ENCODE measurements around the gene PCSK5.

The PCSK5 gene

DNA sequence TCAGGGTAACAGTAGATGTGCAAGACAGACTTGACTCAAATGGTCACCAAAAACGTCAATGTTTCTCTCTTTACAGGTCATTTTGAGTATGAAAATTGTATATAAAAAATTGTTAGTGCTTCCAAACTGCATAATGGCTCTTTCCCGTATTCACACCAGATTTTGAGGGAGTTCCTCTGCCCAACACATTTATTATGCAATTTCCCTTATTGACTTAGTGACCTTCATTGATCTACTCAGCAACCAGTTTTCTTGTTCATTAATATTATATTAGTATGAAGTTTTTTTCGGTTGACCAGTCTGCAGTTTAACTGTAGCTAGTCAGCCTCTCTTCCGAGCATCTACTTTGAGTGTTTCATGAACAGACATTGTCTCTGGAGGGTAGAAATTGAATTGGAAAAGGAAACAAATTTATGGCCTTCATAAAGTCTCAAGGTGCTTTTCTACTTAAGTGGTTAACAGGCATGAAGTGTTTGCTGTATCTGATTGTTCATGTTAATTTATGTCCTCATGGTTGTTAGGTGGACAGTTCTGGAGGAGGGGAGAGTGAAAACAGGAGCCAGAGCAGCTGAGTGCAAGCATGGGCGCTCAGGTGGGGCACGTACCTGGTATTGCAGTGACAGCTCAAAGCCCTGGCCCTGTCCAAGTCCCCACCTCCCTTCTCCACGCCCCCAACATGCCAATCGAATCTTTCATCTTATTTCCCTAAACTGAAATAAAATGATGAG, 263.6 kb downstream of the PCSK5 start:
- DNase-seq: no peak

DNA sequence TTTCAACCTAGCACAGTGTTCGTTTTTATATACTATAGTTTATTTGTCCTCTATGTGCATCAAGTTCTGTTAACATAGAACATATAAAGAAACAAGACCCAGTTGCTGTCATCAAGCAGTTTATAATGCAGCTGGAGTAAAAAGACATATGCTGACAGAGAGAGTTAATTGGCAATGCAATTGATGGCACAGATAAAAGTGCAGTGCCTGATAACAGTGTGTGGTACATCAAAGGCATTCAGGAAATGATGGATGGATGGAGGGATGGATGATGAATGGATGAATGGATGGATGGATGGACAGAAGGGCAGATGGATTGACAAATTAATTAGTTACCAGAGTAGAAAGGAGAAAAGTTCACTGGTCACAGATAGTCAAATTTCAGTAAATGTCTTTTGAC, 264.9 kb downstream of the PCSK5 start:
- no peak for DNase-seq

DNA sequence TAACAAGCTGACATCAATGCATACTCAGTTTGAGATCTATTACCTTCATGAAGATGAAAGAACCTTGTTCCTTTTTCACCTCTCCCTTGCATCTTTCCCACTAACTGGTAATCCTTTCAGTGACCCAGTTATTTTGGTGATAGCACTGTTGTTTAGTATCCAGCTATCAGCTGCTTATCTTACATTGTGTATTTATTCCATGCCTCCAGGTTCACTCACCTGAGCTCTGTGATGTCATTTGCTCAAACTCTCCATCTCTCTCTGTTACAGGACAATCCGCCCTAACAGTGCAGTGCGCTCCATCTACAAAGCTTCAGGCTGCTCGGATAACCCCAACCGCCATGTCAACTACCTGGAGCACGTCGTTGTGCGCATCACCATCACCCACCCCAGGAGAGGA, 268.2 kb downstream of the PCSK5 start:
- no peak for DNase-seq

DNA sequence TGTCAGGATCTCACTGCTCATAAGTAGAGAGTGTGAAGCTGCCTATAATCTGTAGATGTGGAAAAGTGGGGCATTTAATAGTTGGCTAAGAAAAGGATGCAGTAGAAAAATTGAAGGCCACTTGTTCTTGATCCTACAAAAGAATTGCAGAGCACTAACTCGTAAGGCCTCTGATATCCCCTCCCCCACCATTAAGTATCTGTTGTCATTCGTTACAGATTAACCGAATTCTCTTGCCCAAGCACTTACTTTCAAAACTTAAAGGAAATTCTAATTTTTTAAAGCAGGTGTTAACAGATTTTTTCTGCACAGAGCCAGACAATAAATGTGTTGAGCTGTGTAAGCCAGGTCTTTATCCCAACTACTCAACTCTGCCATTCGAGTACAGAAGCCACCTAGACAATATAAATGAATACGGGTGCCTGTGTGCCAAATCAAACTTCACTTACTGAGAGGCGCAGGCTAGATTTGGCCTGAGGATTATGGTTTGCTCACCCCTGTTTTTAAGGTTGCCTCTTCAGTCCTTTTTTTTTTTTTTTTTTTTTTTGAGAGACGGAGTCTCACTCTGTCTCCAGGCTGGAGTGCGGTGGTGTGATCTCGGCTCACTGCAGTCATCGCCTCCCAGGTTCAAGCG, 268.9 kb downstream of the PCSK5 start:
- DNase-seq: no peak

DNA sequence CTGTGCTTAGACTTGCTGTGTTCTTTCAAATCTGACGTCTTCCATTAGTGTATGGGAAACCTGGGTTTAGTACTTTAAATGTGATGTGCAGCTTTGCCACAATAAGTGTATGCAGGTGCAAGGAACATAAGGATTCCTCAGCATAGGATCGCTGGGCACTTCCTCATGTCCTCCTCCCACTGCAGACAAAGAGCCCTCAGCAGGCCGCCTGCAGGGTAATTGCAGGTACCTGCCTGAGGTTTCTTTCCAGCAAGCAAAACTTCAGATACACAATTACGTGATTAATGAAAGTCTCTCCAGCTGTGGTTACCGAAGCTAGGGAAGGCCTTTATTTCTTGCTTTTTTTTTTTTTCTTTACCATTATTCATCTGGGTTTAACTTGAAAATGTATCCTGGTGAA, 270.6 kb downstream of the PCSK5 start:
- no peak for DNase-seq

DNA sequence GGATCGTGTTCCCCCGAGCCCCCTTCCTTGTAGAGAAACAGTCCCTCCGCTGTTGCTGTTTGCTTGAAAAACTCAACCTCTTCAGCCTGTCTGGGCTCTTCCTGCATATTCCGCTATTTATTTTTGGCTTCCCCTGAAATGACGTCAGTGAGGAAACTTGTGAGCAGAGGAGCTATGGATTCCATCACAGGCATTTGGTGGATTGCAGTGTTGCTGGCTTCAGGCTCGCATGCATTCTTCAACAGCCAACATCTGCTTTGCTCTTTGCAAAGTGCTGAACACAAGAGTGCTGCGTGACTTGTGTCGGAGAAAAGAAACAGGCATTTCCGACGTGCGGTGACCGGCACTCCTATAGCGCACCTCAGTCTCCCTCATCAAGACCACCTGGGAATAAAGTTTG, 271.1 kb downstream of the PCSK5 start:
- DNase-seq: peak; percentile 17

DNA sequence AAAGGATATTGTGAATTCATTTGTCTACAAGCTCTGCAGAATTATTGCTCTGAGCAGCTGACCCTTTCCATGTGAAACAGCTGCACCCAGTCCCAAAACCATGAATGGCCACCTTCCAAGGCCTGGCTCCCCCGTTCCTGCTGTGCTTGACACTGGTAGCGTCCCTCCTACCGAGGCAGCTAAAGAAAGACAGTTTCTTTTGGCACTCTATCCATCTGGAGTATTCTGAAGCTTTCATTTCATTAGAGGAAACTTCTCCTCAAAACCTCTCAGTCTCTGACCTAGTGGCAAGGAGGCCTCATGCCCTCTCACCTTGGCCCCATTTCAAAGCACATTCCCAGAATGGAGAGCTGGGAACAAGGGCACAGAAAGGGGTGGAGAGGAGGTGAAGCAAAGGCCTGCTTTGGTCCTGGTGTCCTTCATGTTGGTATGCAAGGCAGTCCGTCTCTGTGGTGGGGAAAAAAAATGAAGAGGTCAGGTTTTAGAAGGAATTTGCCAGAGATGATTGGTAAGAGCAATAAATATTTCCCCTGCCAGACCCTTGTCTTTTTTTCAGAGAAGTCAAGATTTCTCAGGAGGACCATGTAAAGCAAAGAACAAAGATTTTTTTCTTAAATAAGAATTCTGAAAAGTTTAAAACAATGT, 271.7 kb downstream of the PCSK5 start:
- DNase-seq: no peak

DNA sequence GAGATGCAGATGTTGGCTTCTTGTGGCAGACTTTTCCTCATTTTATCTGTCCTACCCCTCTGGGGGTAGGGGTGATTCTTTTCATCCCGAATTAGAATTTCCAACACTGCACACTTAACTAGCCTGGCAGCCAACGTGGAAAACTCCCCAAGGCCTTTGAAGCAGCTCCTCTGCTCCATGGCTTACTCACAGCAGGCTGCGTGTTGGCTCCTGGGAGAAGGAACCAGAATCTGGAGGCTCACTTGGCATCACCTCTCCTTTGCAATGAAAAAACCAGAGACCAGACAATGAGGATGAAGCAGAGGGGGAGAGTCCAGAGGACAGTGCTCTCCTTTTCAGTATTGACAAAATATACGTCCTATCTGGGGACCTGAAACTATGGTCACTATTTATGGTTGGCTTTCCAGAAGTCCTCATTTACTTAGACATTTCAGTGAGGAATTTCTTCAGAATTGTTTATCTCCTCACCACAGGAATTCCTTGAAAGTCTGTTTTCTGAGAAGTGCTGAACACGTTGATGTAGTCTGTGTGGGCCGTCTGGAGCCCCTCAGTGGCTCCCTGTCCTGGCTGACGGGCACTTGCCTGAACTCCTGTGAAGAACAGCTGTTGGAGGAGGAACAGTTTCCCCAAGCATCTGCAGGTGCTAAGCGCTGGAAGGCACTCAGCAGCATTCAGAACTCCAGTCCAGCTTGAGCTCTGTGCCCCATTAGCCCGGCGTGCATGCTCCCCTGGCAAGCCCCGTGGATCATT, 272.5 kb downstream of the PCSK5 start:
- no peak for DNase-seq

DNA sequence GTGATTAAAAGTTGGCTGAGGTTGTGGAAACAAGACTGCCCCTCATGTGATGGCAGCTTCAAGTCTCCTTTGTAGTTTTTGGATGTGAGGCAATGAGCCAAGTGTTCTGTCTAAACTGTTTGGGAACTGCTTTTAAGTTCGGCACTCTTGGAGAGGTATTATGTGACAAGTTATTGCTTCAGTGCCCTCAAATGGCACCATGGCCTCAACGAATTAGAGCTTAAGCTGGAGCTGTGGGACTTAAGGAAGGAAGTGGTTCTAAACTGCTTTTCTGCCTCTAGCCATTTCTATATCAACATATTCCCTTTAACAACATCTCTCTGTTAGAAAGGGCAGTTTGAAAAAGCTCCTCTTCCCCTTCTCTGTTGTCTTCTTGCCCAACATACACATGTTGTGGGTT, 276.1 kb downstream of the PCSK5 start:
- DNase-seq: no peak

DNA sequence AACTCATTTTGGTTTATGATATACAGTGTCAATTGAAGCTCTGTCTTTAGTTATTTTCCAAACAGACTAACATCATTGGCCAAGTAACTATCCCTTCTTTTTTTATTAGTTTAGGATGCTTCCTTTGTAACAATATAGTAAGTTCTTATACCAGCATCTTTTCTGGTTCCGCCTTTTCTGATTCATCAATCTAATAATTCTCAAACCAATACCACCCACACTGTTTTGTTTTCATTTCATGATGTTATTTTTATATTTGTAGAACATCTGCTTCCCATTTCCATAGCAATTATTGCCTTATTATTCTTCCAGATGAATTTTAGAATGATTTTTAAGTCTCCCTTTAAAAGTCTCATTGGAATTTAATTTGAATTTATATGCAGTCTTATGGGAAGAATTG, 285.7 kb downstream of the PCSK5 start:
- no peak for DNase-seq

DNA sequence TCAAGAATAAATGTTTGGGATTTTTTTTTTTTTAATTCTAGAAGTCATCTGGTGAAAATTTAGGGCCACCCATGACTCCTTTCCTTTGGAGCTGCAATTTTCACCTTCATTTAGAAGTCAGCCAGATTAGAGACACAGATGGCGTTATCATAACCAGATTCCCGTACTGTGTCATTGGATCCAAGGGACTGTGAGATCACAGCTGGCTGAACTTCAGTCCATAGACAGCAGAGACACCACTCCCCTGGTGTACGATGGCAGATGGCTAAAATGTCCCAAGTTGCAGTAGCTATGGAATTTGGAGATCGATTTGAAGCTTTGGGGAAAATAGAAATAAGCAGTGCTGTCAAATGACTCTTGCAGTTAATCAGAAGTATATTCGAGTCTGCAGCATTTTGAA, 287.5 kb downstream of the PCSK5 start:
- DNase-seq: no peak

DNA sequence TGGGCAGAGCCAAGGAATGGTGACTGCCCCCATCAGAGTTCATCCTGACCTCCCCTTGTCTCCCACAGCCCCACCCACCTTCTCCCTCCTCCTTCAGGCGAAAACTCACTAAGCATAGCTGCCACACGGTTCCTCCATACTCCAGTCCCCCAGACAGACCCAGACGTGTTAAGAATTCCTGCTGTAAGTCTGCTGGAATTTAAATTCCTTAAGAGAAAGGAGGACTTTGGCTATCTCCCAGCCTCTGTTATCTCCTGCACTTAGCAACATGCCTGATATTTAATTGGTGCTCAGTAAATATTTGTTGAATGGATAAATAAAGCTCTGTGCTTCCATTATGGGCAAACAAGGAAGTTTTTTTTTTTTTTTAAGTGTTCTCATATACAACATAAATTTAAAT, 290.1 kb downstream of the PCSK5 start:
- peak; percentile 25 for DNase-seq

DNA sequence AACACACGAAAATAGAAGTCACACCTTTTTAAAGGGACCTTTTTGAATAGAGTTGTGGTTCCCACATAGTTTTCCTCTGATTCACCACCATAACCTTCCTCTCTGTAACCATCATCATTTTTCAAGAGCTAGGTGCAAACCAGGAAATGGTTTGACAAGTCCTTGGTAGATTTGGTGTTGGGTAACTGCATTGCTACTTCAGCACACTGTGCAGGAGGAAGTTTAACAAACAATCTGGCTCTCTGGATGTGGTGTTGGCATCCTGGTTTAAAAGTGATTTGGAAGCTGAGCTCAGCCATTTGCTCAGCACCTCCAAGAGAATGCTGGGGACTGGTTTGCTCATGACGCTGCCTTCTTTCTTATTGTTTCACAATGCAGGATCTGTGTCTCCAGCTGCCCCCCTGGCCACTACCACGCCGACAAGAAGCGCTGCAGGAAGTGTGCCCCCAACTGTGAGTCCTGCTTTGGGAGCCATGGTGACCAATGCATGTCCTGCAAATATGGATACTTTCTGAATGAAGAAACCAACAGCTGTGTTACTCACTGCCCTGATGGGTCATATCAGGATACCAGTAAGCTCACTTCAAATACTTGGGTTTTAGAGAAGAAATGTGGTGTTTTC, 290.7 kb downstream of the PCSK5 start:
- peak; percentile 4 for DNase-seq

DNA sequence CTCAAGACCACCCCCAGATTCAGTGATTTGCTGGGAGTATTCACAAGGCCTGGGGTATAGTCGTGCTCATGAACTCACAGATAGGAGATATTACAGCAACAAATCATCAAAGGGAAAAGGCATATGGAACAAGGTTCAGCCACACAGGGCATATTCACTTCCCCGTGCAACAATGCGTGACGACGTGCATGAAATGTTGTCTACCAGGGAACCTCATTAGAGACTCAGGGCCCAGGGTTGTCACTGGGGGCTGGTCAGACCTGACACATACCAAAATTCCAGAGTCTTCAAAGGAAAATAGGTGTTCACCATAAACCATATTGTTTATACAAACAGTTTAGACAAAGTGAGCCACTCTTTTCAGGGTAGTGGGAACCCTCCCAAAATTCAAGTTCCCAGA, 291.3 kb downstream of the PCSK5 start:
- no peak for DNase-seq

DNA sequence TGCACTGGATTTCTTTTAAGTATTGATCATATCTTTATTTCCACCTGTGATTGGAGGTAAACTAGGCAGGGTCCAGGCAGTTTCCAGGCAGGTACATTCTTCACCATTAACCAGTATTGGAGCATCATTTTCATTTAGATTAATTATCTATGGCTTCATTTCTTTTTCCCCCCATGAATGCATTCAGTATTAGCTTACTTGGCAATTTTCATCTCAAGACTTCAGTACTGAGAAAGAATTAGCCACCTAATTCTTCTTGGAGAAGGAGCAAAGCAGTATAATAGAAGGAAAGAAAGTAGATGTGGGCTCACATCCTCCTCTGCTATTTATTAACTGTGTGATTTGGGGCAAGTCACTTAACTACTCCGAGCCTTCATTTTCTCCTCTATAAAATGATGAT, 295.0 kb downstream of the PCSK5 start:
- no peak for DNase-seq

DNA sequence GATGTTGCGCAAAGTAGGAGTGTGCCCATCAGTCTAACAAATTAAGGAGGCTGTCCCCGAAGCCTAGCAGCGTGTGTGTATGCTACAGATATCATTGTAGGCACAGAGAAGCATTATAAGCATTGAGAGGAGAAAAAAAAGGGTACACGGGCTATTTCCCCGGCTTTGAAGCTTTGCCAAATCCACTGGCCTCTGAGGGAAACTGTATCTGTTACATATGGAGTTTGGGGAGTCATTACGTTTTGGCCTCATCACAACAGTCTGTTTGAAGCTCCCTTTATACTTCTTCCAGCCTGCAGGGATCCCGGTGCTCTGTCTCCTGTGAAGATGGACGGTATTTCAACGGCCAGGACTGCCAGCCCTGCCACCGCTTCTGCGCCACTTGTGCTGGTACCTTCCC, 297.8 kb downstream of the PCSK5 start:
- DNase-seq: no peak

DNA sequence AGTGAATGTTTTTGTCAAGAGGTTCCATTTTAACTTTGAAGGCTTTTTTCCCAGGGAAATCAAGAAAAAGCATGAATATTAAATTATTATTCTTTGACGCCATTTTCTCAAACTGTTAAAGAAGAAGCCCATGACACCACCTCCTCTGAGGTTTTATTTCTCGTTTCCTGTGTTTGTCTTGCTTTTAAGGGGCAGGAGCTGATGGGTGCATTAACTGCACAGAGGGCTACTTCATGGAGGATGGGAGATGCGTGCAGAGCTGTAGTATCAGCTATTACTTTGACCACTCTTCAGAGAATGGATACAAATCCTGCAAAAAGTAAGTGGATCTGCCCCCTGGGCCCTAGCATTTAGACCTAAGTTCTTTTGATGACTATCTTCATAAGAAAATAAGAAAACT, 298.4 kb downstream of the PCSK5 start:
- DNase-seq: no peak

DNA sequence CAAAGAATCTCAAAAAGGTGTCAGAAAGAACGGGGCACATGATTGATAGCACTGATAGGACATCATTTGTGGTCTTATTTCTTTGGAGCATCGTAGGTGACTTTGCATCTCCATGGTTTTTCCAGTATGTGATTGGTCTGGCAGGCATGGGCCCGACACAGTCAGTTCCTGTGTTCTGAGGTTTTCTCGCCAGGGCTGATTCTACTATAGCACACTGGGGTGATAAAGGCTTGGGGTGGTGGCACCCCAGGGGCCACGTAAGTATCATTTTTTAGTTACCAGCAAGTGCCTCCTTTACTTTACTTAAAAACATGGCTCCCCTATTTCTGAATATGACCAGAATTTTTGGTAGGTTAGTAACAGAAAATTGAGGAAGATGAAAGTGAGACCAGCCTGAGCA, 301.0 kb downstream of the PCSK5 start:
- no peak for DNase-seq

DNA sequence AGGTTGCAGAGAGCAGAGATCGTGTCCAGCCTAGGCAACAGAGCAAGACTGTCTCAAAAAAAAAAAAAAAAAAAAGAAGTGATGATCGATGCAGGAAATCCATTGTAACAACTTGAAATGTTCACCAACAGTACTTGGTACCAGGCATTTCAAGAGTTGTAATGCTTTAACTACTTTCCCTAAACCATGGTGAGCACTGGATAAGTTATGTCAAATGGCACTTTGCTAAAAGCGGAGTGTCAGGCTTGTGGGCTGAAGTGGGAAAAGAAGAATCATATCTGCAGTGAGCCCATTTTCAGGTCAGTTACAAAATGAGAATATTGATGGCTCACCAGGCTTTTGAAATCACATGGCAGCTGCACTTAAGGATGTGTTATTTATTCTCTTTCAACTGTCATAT, 301.5 kb downstream of the PCSK5 start:
- DNase-seq: no peak

DNA sequence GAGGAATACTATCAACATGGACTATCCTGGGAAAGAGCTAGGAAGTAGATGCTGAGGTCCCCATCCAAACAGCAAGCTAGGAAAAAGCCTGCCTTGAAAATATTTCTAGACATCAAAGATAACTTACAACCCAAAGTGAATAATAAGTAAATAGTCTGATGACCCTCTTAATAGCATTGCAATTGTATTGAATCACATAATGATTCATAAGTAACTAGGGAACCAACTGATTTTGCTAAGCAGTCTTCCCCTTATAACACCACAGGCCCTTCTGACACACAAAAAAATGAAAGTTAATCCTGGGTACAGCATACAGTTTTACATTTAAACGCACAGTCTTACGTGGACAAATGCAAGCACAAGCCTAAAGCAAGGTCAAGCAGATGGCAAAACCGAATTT, 304.4 kb downstream of the PCSK5 start:
- peak; percentile 24 for DNase-seq

DNA sequence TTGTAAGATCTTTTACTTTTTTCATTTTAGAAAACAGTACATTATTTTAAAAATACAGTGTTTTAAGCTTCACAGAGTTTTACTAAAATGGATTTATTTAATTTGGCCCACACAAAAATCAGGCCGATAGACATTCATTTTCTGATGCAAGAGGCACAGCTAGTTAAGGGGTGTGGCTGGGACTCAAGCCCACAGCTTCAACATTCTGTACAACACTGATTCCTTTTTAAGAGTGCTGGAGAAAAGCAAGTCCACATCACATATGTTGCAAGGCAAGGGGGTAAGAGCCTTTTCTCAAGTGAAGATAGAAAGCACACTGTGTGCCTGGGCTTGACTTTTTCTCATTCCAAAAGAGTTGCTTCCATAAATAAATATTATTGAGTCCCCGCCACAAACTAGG, 307.9 kb downstream of the PCSK5 start:
- DNase-seq: no peak

DNA sequence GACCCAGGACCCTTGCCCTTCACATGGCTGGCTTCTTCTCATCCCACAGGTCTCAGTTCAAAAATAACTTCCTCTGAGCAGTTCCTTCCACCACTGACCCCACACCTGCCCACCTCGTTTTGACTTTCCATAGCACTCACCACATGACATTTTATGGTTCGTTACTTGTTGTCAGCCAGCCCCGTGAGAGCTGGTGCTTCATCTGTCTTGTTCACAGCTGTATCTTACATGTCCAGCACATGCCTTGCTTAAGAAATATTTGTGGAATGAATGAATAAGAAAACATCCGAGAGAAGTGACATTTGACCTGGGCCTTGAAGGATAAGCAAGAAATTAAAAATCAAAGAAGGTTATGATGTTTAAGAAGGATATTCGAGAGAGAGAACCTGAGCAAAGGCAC, 309.8 kb downstream of the PCSK5 start:
- peak; percentile 18 for DNase-seq

DNA sequence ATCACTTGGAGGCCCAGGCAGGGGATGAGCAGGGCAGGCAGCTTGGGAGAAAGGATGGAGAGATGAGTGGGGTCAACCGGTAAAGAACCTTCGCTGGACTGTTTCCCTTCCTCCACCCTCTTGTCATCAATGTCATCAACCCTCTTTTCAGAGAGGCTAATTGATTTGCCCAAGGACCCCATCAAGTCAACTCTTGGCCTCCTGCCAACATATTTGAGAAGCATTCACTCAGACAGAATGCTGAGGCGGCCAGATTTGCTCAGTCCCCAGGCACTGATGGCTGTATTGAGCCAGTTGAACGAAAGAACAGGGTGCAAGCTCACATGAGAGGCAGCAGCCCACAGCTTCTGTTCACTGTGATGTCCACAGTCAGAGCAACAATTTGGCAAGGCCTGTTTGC, 310.3 kb downstream of the PCSK5 start:
- DNase-seq: no peak

Data from HCEC 1CT (cell line).